Esophagus squamous epithelium (tissue), 4 donors: Measurements from ENCODE around the gene KIF26A.

ENCODE experiments used
- CTCF ChIP-seq, 6 experiments: fragments of 450-650 bp in 4 of 6; fragments of 200-600 bp in 2 of 6; sonication (generic) in 2 of 6; IDR thresholded peaks; one replicate each; pipeline ENCODE4 v1.5.1; 2016 to 2019; ENCODE audit warnings: antibody characterized with exemption in 6 of 6, mild to moderate bottlenecking in 4 of 6, moderate library complexity in 4 of 6
- POLR2A ChIP-seq, 4 donors: fragments of 450-650 bp; IDR thresholded peaks; one replicate each; pipeline ENCODE4 v1.6.1; 2017; ENCODE audit warnings: antibody characterized with exemption in 4 of 4, mild to moderate bottlenecking in 4 of 4, moderate library complexity in 3 of 4

GRCh38 chr14:104149617-104150135 lies 11.3 kb downstream of the KIF26A start:
- TF ChIP-seq CTCF (IDR thresholded peaks at IDR 0.05) (no peak), POLR2A (IDR thresholded peaks at IDR 0.05) (no peak)
